ENCODE results near the gene SLC25A21.

- TF ChIP-seq POLR2A (IDR thresholded peaks at IDR 0.05; ENCODE audit: low read length): no peak
- TF ChIP-seq GATA1 (IDR thresholded peaks at IDR 0.05; ENCODE audit: low read depth, low read length): no peak
Observed at GRCh38 chr14:37170993-37171392, 1.4 kb downstream of the SLC25A21 start.
